Uterus (tissue), 4 donors: ENCODE measurements around the gene CCT8. TPM values are rescaled to one million over a fixed set of nuclear protein-coding genes. Genes with fewer than 3 reads are reported as not detected.

Source experiments
- DNase-seq, 2 donors: peaks; one replicate each; pipeline ENCODE4 v3.0.0-alpha.2; 2019 to 2020
- H3K27ac ChIP-seq, 2 donors: fragments of 200-600 bp; sonication (generic); 1 replicate in 1 of 2; 2 replicates in 1 of 2; pipeline ENCODE4 v1.5.1; 2016 to 2018
- H3K27me3 ChIP-seq, 2 donors: fragments of 200-600 bp; sonication (generic); one replicate each; pipeline ENCODE4 v1.5.1; 2018 to 2019; ENCODE audit warnings: control low read depth in 1 of 2
- H3K36me3 ChIP-seq, 2 donors: fragments of 200-600 bp; sonication (generic); one replicate each; pipeline ENCODE4 v1.5.1; 2019; ENCODE audit warnings: control low read depth in 1 of 2
- H3K4me1 ChIP-seq, 2 donors: fragments of 200-600 bp; sonication (generic); one replicate each; pipeline ENCODE4 v1.5.1; 2018 to 2019; ENCODE audit warnings: control low read depth in 1 of 2
- H3K4me3 ChIP-seq, 2 donors: fragments of 200-600 bp; sonication (generic); 1 replicate in 1 of 2; 2 replicates in 1 of 2; pipeline ENCODE4 v1.5.1; 2018 to 2019; ENCODE audit warnings: mild to moderate bottlenecking in 1 of 2
- H3K9me3 ChIP-seq, 2 donors: fragments of 200-600 bp; sonication (generic); one replicate each; pipeline ENCODE4 v1.5.1; 2019; ENCODE audit warnings: control low read depth in 1 of 2
- POLR2A ChIP-seq, 2 donors: fragments of 450-650 bp; IDR thresholded peaks; one replicate each; pipeline ENCODE4 v1.6.1; 2016; ENCODE audit warnings: antibody characterized with exemption in 2 of 2, mild to moderate bottlenecking in 1 of 2, moderate library complexity in 1 of 2
- intact Hi-C: fragments of 100-400 bp; cut with DNase I; formaldehyde crosslinking; loops from one replicate; pipeline ENCODE4 v1.15.1; 2023; ENCODE audit warnings: low total_unique reads
- total RNA-seq, 4 donors: library from RNA; depleted of rRNA in 3 of 4; stranded (reverse); fragments of >200 nt in 3 of 4; gene quantifications; one replicate each; pipeline versions ENCODE4 v1.1.0 to v1.2.4, GENCODE V29; 2014 to 2023
- TF ChIP-seq, protein P1 (sequence below), 4 experiments: fragments of 200-600 bp in 2 of 4; fragments of 450-650 bp in 2 of 4; sonication (generic) in 2 of 4; IDR thresholded peaks; one replicate each; pipeline ENCODE4 v1.5.1; 2016 to 2019; ENCODE audit warnings: antibody characterized with exemption in 4 of 4, mild to moderate bottlenecking in 2 of 4, moderate library complexity in 1 of 4
- donor health status: DM: yes; HTN: yes; CAD: no.

CCT8 gene
- total RNA-seq, 4 donors from 2014 or later: 34.6 to 186 (median 115) TPM

DNA sequence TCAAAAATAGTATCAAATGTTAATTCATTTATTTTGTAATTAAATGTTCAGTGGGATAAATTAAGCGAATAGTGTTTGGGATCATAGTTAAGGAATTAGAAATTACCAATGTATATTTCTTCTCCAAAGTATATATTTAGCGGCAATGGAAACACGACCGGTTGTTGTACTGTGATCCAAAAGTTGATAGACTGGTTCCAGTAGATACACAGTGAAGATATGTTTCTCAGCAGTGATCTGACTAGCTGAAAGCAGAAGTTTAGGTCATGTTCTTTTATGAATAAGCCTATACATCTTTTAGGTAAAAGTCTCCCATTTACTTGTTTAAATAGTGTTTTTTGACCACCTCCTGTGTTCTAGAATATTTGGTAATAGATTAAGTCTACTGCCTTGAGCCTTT, 40.1 kb downstream of the CCT8 start:
- Histone ChIP-seq H3K4me1 (no peaks in the 10 kb centered on the region), H3K9me3 (no peaks in the 10 kb centered on the region), H3K27me3 (no peaks in the 10 kb centered on the region), H3K36me3 (no peaks in the 10 kb centered on the region), H3K4me3 (no peak overlapping the region), H3K27ac (no peak overlapping the region)
- no peak for TF ChIP-seq POLR2A (IDR thresholded peaks at IDR 0.05)
- TF ChIP-seq, protein P1, sequence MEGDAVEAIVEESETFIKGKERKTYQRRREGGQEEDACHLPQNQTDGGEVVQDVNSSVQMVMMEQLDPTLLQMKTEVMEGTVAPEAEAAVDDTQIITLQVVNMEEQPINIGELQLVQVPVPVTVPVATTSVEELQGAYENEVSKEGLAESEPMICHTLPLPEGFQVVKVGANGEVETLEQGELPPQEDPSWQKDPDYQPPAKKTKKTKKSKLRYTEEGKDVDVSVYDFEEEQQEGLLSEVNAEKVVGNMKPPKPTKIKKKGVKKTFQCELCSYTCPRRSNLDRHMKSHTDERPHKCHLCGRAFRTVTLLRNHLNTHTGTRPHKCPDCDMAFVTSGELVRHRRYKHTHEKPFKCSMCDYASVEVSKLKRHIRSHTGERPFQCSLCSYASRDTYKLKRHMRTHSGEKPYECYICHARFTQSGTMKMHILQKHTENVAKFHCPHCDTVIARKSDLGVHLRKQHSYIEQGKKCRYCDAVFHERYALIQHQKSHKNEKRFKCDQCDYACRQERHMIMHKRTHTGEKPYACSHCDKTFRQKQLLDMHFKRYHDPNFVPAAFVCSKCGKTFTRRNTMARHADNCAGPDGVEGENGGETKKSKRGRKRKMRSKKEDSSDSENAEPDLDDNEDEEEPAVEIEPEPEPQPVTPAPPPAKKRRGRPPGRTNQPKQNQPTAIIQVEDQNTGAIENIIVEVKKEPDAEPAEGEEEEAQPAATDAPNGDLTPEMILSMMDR (IDR thresholded peaks at IDR 0.05): no peak
- intact Hi-C loops: no loop called here
- no peak for DNase-seq

DNA sequence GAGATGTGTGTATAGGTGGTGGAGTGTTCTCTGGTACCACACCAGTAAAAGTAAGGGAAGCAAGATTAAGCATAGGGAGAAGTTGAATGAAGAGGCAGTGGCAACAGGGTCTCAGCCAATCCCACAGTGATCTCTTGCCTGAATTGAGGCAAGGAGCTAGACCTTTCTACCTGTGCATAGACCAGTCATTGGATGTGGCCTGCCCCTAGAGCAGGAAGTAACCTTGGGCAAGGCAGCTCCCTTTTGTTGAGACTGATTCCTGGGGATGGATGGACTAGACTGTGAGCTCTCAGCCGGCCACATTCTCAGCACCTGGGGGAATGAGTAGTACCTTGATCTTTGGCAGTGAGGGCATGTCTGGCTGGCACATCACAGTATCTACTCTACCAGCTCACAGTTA, 42.5 kb downstream of the CCT8 start:
- Histone ChIP-seq H3K27ac (no peak overlapping the region), H3K4me1 (no peaks in the 10 kb centered on the region), H3K27me3 (no peaks in the 10 kb centered on the region), H3K36me3 (no peaks in the 10 kb centered on the region), H3K9me3 (no peaks in the 10 kb centered on the region), H3K4me3 (no peak overlapping the region)
- intact Hi-C loops: no loop called here
- DNase-seq: no peak
- TF ChIP-seq POLR2A (IDR thresholded peaks at IDR 0.05): no peak
- TF ChIP-seq, protein P1 (IDR thresholded peaks at IDR 0.05): no peak

DNA sequence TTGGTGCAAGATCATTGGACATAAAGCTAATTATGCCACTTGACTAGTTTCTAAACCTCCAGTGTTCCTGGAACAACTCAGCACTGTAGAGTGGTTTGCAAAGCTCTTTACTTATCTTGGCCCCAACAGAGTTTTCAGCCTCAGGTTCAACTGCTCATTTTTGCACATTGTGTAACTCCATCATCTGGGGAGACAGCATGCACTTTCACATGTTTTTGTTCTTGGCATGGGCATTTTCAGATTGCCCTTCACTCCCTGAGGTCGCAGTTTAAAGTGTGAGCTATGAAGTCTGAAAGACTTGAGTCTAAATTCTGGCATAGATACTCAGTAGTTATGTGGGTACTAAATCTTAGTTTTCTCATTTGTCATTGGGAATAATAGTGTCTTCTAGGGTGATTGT, 43.9 kb downstream of the CCT8 start:
- TF ChIP-seq, protein P1 (IDR thresholded peaks at IDR 0.05): no peak
- no peak for TF ChIP-seq POLR2A (IDR thresholded peaks at IDR 0.05)
- no peaks in the 10 kb centered on the region for H3K36me3 ChIP-seq
- H3K4me1 ChIP-seq: no peaks in the 10 kb centered on the region
- DNase-seq: no peak
- intact Hi-C loops: no loop called here
- H3K27me3 ChIP-seq: no peaks in the 10 kb centered on the region
- H3K4me3 ChIP-seq: no peak overlapping the region
- H3K9me3 ChIP-seq: no peaks in the 10 kb centered on the region
- no peak overlapping the region for H3K27ac ChIP-seq

DNA sequence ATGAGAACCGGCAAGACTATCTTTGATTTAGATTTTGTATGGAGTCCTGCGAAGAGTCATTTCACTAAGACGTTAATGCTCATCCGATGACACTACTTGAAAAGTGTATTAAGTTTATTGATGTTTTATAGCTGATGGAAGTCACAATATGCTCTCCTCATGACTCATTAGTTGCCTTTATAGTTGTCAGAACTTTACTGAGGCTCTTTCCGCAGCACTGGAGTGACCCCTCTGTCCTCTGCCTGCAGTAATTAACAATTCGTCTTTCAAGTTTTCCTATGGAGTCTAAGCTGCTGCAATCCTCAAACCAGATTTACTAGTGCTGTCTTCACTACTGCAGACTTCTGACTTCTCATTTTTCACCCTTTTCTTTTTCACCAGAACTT, 48.1 kb downstream of the CCT8 start:
- Histone ChIP-seq H3K27me3 (no peaks in the 10 kb centered on the region), H3K4me3 (peak overlapping the region; percentile 88 to 90), H3K27ac (peak overlapping the region; percentile 97 to 100), H3K9me3 (no peaks in the 10 kb centered on the region), H3K36me3 (no peaks in the 10 kb centered on the region), H3K4me1 (no peaks in the 10 kb centered on the region)
- TF ChIP-seq, protein P1 (IDR thresholded peaks at IDR 0.05): no peak
- no peak for TF ChIP-seq POLR2A (IDR thresholded peaks at IDR 0.05)
- intact Hi-C loops: no loop called here
- DNase-seq: no peak

DNA sequence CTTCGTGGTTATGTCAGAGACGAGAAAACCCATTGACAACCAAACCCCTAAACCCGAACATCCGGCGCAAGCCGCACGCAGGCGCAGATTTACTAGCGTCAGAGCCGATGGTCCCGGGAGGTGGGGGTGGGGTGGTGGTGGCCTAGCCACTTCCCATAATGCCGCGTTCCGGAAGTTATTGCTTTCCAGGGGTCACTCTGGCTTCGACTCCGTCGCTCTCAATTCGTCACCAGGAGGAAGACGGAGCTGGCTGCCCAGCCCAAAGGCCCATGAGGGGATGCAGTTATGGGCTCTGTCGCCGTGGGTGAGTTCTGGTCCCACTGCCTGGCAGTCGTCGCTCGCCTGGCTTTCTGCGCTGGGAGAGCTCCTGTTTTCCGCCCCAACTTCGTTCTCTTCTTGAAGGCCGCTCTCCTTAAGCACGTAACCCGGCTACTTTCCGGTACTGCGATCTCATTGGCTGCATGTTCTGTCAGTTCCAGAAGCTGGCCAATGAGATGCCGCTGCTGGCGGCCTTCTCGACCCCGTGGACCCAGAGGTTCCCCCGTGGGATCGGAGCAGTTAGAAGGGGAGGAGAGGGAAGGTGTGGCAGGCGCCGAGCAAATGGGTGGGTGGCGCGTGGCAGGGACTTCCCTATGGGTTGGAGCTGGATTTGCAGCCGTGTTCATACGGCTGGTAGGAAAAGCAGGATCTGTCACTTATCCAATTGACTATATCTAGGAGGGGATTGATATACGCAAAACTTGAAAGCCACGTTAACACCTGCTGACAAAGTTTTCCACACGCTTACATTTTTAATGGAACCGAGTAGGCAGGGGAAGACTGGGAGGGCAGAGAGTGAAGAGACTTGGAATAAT, 48.7 kb downstream of the CCT8 start, which contains the start of gene USP16:
TSS of gene USP16 (plus strand) at position 195 of the 854 bp plus-strand sequence. CDS start 3,246 bp downstream, outside the sequence.
- intact Hi-C loops: no loop called here
- peak in 1 of 2 donors; percentile 43 for TF ChIP-seq POLR2A (IDR thresholded peaks at IDR 0.05)
- TF ChIP-seq, protein P1 (IDR thresholded peaks at IDR 0.05): peak in 1 of 4 experiments; percentile 38
- peak; percentile 95 to 96 for DNase-seq

More for the DNA sequence above, 48.7 kb downstream of the CCT8 start, which contains the start of gene USP16:
- Histone ChIP-seq H3K9me3 (no peaks in the 10 kb centered on the region), H3K4me3 (peak within 1 kb of the TSS; percentile 88 to 90), H3K36me3 (no peaks in the 10 kb centered on the region), H3K4me1 (no peaks in the 10 kb centered on the region), H3K27me3 (no peaks in the 10 kb centered on the region), H3K27ac (peak within 1 kb of the TSS; percentile 97 to 100)
